HG02870 (cell line): ENCODE results near the gene CLASP1.
"Not testable (repeated sequence)": the region's sequence is repeated elsewhere in the genome, so short reads cannot be mapped to it uniquely, and the experiment has no call there.

Source experiments
- ATAC-seq: cut with Tn5 transposase; IDR thresholded peaks from one replicate; pipeline ENCODE4 v1.9.1; 2021; ENCODE audit warnings: mild to moderate bottlenecking, moderate library complexity; ENCODE audit not compliant: unreplicated experiment

The CLASP1 gene

GRCh38 chr2:121335294-121336290 is 313.7 kb downstream of the CLASP1 start:
- no peak for ATAC-seq

- no peak for ATAC-seq
Measured at GRCh38 chr2:121334581-121335293, 314.5 kb downstream of the CLASP1 start.

- peak; percentile 93 for ATAC-seq
Measured at GRCh38 chr2:121333834-121334558, 315.3 kb downstream of the CLASP1 start.

GRCh38 chr2:121333231-121333630 is 316.0 kb downstream of the CLASP1 start:
- no peak for ATAC-seq

GRCh38 chr2:121331324-121331723 is 317.9 kb downstream of the CLASP1 start:
- ATAC-seq, result not testable (repeated sequence)

- ATAC-seq, result no peak
Measured at GRCh38 chr2:121330921-121331320, 318.3 kb downstream of the CLASP1 start.

- ATAC-seq, result no peak
Measured at GRCh38 chr2:121329786-121330185, 319.5 kb downstream of the CLASP1 start.

- ATAC-seq, result no peak
Measured at GRCh38 chr2:121326628-121327027, 322.6 kb downstream of the CLASP1 start.

GRCh38 chr2:121324601-121325000 is 324.7 kb downstream of the CLASP1 start:
- no peak for ATAC-seq

- no peak for ATAC-seq
Measured at GRCh38 chr2:121321476-121321875, 327.8 kb downstream of the CLASP1 start.

GRCh38 chr2:121319941-121320340 is 329.3 kb downstream of the CLASP1 start:
- ATAC-seq, result no peak

- ATAC-seq, result no peak
Measured at GRCh38 chr2:121316986-121317385, 332.3 kb downstream of the CLASP1 start.

GRCh38 chr2:121313701-121314100 is 335.6 kb downstream of the CLASP1 start:
- not testable (repeated sequence) for ATAC-seq

- peak; percentile 86 for ATAC-seq
Measured at GRCh38 chr2:121309801-121310200, 339.5 kb downstream of the CLASP1 start.

- no peak for ATAC-seq
Measured at GRCh38 chr2:121309323-121309722, 339.9 kb downstream of the CLASP1 start.

- no peak for ATAC-seq
Measured at GRCh38 chr2:121307048-121307447, 342.2 kb downstream of the CLASP1 start.

GRCh38 chr2:121304941-121305340 is 344.3 kb downstream of the CLASP1 start:
- no peak for ATAC-seq

- no peak for ATAC-seq
Measured at GRCh38 chr2:121303531-121304263, 345.6 kb downstream of the CLASP1 start.

GRCh38 chr2:121301190-121301589 is 348.1 kb downstream of the CLASP1 start:
- ATAC-seq, result not testable (repeated sequence)

GRCh38 chr2:121298476-121298875 is 350.8 kb downstream of the CLASP1 start:
- ATAC-seq, result no peak
